Endometrium (tissue), 2 donors: ENCODE results near the gene CTIF.
"Not testable (repeated sequence)": the region's sequence is repeated elsewhere in the genome, so short reads cannot be mapped to it uniquely, and the experiment has no call there.

Experiments used
- FAIRE-seq: peaks from 2 replicates; lab custom pipeline; 2012; peaks lifted over from hg19 to GRCh38; lab: Jason Lieb, UNC
- donor health status: control.
- donor health status: control.

The CTIF gene

GRCh38 chr18:48855422-48856377 is 316.9 kb downstream of the CTIF start:
- no peak for FAIRE-seq

DNA sequence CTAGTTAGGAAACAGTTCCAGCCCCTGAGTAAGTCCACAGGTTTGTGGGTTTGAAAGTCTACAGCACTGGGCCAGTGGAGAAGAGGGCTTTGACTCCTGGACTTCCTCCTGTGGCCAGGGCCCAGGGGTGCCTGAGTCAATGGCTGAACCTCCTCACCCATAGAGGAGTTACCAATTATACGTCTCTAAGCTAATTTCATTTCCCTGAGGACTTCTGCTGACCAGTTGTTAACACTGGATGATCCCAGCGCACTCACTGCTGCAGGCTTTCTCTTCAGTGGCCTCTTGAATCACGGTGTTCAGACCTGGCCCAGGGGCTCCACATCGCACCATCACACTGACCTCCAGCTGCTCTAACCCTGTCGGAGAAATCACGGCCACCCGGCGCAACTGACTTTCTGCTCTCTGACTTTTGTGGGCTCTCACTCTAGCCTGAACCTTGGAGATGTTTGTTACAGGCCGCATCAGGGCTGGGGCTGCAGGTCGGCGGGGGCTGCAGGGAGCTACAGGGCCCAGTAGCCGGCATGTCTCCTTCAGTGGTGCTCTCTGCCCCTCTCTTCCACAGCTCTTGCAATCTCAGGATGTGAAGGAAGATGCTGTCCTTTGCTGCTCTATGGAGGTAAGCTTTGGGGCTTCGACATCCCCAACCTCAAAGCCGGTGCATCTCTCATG is 318.3 kb downstream of the CTIF start:
- FAIRE-seq = no peak

DNA sequence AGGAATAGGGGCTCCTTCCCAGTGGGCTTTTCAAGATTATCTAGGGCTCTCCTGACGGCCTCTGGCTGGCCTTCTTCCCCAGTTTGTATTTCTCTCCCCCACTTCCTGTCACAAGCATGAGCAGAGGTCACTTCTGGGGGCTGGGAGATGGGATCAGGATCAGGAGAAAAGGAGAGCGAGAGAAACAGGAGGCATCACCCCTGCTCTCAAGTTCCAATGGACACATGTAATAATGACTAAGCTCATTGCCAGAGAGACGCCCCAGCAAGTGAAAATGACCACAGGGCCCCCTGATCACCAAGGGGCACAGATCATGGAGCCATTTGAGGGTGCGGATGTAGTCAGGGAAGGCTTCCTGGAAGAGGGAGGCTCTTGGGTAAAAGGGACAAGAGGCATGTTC is 319.8 kb downstream of the CTIF start:
- FAIRE-seq = no peak

GRCh38 chr18:48859311-48860268 is 320.8 kb downstream of the CTIF start:
- FAIRE-seq = peak; percentile 33

DNA sequence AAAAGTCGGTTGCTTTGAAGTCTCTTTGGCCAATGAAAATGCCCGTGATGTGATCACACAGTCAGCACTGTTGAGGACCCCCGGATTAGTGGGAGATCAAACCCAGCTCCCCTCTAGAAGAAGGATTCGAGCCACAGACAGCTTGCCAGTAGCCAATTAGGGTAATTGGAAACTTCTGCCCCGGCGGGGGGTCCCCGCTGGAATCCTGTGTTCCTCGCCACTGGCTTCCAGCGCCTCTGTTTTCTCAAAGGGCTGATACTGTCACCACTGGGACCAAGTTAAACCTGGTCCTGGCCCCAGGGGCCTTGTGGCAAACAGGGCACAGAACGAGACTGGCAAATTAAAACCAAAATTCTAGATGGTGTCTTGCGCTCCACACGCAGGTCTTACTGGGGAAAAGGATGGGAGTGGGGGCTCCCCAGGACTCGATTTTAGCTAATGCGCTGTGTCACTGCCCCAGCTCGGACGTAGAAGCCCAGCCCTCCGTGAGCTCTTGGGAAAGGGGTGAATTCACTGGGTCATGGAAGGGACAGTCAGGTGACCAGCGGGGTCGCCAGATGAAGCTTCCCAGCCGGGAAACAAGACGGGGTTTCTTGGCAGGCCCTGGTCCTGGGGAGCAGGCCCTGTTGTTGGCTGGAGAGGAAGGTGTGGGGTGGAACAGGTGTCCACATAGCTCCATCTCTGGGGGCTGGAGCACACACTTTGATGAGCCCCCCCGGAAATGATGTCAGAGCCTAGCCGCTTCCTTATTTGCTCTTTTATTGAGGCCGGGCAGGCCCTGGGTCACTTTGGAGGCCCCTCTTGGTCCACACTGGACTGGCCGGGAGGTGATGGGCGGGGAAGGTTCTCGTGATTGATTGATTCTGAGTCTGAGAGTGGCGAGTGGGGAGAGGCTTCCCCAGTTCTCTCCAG is 321.7 kb downstream of the CTIF start:
- FAIRE-seq = no peak

DNA sequence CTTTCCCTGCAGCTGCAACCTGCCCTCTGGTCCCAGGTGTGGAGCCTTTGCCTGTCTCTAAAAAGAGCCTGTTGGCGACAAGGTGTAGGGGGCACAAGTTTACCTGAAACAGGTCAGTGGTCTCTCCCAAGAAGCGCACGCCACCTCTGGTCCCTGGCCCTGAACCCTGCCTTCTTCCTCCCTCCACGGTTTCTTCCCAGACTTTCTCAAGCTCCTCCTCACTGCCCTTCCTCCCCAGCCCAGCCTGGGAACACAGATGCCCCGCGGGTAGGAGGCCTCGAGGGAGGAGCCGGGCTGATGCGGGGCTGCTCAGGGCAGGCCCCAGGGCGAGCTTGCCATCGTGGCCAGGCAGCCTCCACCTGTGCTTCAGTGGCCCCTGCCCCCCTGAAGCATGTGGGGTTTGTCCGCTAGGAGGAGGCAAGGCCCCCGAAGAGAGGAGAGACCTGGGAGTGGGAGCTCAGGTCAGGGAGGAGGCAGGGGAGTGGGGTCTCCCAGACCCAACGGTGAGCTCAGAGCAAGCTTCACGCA is 322.4 kb downstream of the CTIF start:
- FAIRE-seq = no peak

GRCh38 chr18:48862132-48862531 is 323.3 kb downstream of the CTIF start:
- no peak for FAIRE-seq

- FAIRE-seq = no peak
Measured at GRCh38 chr18:48862678-48863270, 323.9 kb downstream of the CTIF start.

DNA sequence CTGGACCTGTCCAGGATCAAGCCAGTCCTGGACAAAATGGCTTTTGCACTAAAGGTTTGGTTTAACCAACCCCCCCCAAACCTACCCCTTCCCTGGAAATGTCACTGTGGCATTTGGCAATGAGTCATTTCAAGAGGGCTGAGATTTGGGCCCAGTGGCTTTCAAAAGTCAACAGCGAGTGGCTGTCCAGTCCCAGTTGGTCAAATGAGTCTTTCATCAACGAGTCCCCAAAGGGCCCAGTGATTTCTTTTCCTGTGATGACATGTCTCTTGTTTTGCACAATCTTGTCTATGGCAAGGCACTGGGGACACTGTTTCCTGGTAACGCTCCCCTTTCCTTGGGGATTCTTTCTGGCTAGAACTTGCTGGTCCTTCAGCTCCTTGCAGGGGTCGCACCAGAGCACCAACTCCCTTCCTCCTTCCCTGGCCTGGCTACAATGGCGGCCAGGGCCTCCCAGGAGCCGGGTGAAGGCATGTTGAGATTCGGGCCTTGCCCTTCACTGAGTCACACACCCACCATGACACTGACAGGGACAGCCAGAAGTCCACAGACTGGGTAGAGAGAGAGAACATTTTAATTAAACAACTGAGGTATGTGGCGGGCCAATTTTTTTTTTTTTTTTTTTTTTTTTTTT is 324.7 kb downstream of the CTIF start:
- no peak for FAIRE-seq

GRCh38 chr18:48864876-48865275 is 326.0 kb downstream of the CTIF start:
- FAIRE-seq = no peak

- FAIRE-seq = no peak
Measured at GRCh38 chr18:48866028-48866733, 327.4 kb downstream of the CTIF start.

DNA sequence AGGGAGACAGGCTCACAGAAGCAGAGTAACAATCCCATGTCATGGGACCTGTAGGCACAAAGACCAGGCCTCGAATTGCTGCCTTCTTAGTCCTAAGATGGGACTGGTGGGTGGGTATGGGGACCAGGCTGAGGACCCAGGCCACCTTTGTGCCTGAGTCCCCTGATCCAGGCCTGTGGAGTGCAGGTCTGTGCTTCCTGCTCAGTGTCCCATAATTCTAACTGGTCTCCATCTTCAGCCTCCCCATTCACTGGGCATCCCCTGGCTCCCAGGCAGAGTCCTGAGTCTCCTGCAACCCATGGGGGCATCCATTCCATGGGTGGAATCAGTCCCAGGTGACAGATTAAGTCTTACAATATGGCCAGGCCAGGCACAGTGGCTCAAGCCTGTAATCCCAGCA is 328.0 kb downstream of the CTIF start:
- no peak for FAIRE-seq

DNA sequence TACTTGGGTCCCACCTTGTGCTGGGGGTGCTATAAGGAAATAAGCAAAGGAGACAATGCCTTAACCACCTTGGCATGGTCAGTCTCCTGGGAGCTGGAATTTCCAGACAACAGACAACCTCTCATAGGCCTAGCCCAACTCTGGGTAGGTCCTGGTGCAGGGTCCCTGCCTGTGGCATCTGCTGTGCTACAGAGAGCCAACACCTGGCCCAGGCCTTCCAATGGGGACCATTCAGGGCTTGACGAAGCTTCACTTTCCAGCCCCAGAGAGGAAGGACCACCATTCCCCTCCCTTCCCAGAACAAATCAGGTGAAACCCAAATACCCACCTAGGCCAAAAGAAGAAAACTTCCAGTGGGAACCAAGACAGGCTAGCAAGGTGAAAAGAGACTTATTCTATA is 329.1 kb downstream of the CTIF start:
- no peak for FAIRE-seq

- FAIRE-seq = no peak
Measured at GRCh38 chr18:48868468-48869466, 329.9 kb downstream of the CTIF start.

DNA sequence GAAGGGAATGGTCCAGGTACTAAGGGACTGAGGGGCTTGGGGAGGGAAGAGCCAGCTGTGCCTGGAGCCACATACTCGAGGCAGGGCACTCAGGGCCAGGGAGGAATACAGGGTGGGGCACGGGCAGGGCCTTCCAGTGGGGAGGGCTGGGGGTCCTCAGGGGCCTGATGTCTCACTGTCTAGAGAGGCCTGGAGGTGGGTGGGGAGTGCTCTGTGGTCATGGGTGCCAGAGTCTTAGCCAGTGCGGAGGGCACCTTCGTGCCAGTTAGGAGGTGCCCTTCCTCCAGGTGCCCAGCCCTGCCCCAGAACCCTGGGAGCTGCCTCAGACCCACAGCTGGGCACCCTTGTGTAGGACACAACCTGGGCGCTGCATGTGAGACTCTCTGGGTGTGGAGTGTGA is 330.8 kb downstream of the CTIF start:
- no peak for FAIRE-seq

DNA sequence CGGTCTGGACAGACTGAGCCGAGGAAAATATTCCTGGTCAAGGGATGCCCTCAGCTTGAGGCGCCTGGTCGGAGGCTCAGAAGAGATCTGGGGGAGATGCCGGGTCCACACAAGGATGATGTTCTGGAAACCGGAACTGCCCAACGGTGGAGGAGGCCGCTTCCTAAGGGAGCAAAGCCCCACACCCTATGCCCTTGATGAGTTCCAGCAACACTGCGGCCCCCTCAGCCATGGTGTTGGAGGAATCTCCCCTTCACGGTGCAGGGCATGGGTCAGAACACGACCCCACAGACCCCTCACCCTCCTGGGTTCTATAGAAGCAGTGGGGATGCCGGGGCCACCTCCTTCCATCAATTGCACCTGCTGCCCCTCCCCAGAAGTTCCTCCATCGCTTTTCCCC is 332.1 kb downstream of the CTIF start:
- not testable (repeated sequence) for FAIRE-seq

DNA sequence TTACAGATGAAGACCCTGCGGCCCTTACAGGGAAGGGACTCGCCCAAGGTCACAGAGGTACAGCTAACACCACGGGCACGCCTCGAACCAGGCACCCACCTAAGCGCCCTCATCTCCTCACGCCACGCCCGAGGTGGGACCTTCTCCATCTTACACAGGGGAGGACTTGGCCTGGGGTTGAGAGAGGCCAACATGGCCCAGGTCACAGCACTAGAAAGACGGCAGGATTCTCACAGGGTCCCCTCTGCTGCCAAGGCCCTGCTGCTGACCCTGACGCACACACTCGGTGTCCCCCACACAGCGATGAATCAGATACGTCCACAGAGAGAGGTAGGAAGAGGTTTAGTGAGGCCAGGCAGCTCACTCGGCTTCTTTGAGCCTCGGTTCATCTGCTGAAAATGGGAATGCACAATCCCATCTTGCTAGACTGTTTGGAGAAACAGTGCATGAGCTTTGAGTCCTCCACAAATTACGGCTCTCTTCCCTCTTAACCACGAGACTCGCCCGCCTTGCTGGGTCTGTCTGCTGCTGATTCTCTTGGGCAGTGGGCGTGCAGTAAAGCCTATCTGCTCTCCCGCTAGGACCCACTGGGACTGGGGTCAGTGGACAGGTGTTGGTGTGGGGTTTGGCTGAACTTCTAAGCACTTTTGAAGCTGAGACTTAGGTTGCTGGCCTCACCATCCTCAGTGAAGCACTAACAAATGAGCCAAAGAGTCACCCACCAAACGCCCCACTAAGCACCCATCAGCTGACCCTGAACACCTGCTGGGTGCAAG is 332.7 kb downstream of the CTIF start:
- no peak for FAIRE-seq
